HG03025 (cell line): ENCODE measurements around the gene HECW1.
"Not testable (repeated sequence)": the region's sequence is repeated elsewhere in the genome, so short reads cannot be mapped to it uniquely, and the experiment has no call there.

Experiments
- ATAC-seq: cut with Tn5 transposase; IDR thresholded peaks from one replicate; pipeline ENCODE4 v1.9.1; 2021; ENCODE audit warnings: mild to moderate bottlenecking, moderate library complexity; ENCODE audit not compliant: unreplicated experiment, low FRiP score

HECW1 gene

GRCh38 chr7:43112459-43112940 is at the start of gene HECW1:
HECW1 (plus strand) TSS chr7:43112647; CDS start chr7:43243906, 131,259 bp downstream.
- ATAC-seq = no peak

GRCh38 chr7:43071604-43072003 is 40.8 kb upstream of the HECW1 start:
- ATAC-seq = no peak

- no peak for ATAC-seq
Measured at GRCh38 chr7:43072530-43072929, 39.9 kb upstream of the HECW1 start.

GRCh38 chr7:43073811-43074210 is 38.6 kb upstream of the HECW1 start:
- ATAC-seq = not testable (repeated sequence)

- ATAC-seq = no peak
Measured at GRCh38 chr7:43076189-43076605, 36.2 kb upstream of the HECW1 start.

- ATAC-seq = no peak
Measured at GRCh38 chr7:43076606-43077005, 35.8 kb upstream of the HECW1 start.

- ATAC-seq = no peak
Measured at GRCh38 chr7:43077285-43077684, 35.2 kb upstream of the HECW1 start.

GRCh38 chr7:43077732-43078391 is 34.6 kb upstream of the HECW1 start:
- ATAC-seq = no peak

GRCh38 chr7:43078794-43079193 is 33.7 kb upstream of the HECW1 start:
- no peak for ATAC-seq

- no peak for ATAC-seq
Measured at GRCh38 chr7:43081603-43082002, 30.8 kb upstream of the HECW1 start.

- no peak for ATAC-seq
Measured at GRCh38 chr7:43083106-43083505, 29.3 kb upstream of the HECW1 start.

GRCh38 chr7:43085017-43085416 is 27.4 kb upstream of the HECW1 start:
- no peak for ATAC-seq

- no peak for ATAC-seq
Measured at GRCh38 chr7:43085992-43086391, 26.5 kb upstream of the HECW1 start.

- ATAC-seq = no peak
Measured at GRCh38 chr7:43092819-43093218, 19.6 kb upstream of the HECW1 start.

- ATAC-seq = no peak
Measured at GRCh38 chr7:43096875-43097274, 15.6 kb upstream of the HECW1 start.

- no peak for ATAC-seq
Measured at GRCh38 chr7:43099750-43100149, 12.7 kb upstream of the HECW1 start.

GRCh38 chr7:43104874-43105520 is 7.5 kb upstream of the HECW1 start:
- ATAC-seq = no peak

- no peak for ATAC-seq
Measured at GRCh38 chr7:43105521-43106120, 6.8 kb upstream of the HECW1 start.

GRCh38 chr7:43108255-43109011 is 4.0 kb upstream of the HECW1 start:
- peak; percentile 91 for ATAC-seq

GRCh38 chr7:43110791-43111535 is 1.5 kb upstream of the HECW1 start:
- ATAC-seq = no peak
